Brain microvascular endothelial cell (primary cell): ENCODE results near the gene PSMB2.

Experiments
- DNase-seq: peaks from one replicate; pipeline ENCODE4 v3.0.0-alpha.2; 2020
- H3K27ac ChIP-seq: fragments of 250-450 bp; sonication (Bioruptor Pico); 2 replicates; pipeline ENCODE4 v1.5.1; 2020; ENCODE audit warnings: mild to moderate bottlenecking, moderate library complexity
- H3K27me3 ChIP-seq: fragments of 250-450 bp; sonication (Bioruptor Pico); replicated peaks from 2 replicates; pipeline ENCODE4 v1.5.1; 2020; ENCODE audit warnings: mild to moderate bottlenecking
- H3K36me3 ChIP-seq: fragments of 250-450 bp; sonication (Bioruptor Pico); replicated peaks from 2 replicates; pipeline ENCODE4 v1.5.1; 2020; ENCODE audit warnings: mild to moderate bottlenecking
- H3K4me3 ChIP-seq: 2 replicates; pipeline ENCODE4 v1.5.1; 2011; ENCODE audit warnings: low read depth, mild to moderate bottlenecking, control low read depth, low read length, moderate library complexity
- CTCF ChIP-seq: IDR thresholded peaks from 2 replicates; pipeline ENCODE4 v1.5.1; 2011; ENCODE audit warnings: low read depth, mild to moderate bottlenecking, moderate library complexity, low read length, control low read depth, inconsistent platforms; ENCODE audit errors: missing control alignments
- in situ Hi-C: cut with HindIII; loops from 2 replicates; pipeline ENCODE4 v1.10.0; 2017; ENCODE audit warnings: low sequenced_read_pairs, low pct_ligation_motif_present

The PSMB2 gene

DNA sequence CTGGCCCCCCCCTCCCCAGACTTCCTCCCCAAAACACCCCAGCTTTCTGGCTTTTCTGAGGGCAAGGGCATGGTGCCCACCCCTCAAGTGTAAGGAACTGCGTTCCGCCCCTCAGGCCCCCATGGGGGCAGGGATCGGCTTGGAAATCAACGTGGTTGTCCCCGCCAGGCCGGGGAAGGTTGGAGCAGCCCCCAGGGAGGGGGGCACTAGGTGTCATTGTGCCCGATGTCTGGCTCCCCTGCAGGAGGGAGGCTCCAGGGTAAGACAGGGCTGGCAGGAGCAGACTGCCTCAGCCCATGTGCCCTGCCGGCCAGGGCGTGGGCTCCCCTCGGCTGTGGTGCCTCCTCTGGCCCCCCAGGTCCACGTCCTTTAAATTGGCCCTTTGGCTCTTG is 75.6 kb downstream of the PSMB2 start:
- no peak for DNase-seq
- Histone ChIP-seq H3K27ac (no peak overlapping the region), H3K27me3 (no peaks in the 10 kb centered on the region), H3K36me3 (peaks cover 25% of the 10 kb centered on the region), H3K4me3 (no peak overlapping the region)
- TF ChIP-seq CTCF: no peak
- in situ Hi-C loops: no loop called here

GRCh38 chr1:35564884-35565741 is 76.2 kb downstream of the PSMB2 start:
- Histone ChIP-seq H3K27me3 (no peaks in the 10 kb centered on the region), H3K27ac (no peak overlapping the region), H3K4me3 (no peak overlapping the region), H3K36me3 (peaks cover 25% of the 10 kb centered on the region)
- TF ChIP-seq CTCF: no peak
- in situ Hi-C loops: no loop called here
- no peak for DNase-seq

DNA sequence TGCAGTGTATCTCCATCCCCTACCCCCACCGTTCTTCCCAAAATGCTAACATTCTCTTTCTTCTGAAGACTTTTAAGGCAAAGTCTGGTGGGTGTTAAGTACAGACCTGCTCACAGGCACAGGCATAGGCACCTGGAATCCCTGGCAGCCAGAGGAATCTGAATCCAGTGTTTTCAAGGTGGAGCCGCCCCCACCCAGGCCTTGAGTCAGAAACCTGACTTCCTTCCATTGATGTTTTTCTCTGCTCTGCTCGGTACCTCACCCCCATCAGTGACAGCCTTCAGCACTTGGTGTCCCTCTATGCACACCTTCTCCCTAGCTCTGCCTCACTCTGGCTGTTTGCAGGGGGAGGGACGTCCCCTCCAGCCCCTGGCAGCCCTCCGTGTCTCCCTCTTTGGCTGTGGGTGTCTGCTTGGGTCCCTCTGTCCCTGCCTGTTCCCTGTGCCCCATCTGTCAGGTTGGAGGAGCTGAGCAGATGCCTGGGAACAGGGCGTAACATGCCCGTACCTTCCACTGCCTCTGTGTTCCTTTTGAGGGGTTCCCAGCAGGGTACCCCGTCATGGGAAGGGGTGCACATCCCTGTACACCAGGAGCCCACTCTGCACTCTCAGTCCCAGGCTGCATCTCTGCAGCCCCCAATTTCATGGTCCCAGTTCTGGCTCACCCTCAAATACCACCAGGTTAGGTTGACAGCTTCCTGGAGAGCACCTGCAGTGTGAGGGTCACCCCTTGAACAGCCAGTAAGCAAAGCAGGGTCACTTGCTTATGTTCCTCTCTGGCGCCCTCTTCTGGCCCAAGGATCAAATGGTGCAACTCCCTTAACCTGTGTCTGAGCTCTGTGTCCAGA is 77.1 kb downstream of the PSMB2 start:
- peak; percentile 89 for TF ChIP-seq CTCF
- in situ Hi-C loops: no loop called here
- H3K27me3 ChIP-seq: no peaks in the 10 kb centered on the region
- H3K27ac ChIP-seq: no peak overlapping the region
- DNase-seq: peak; percentile 62
- peaks cover 25% of the 10 kb centered on the region for H3K36me3 ChIP-seq
- no peak overlapping the region for H3K4me3 ChIP-seq

GRCh38 chr1:35563166-35563565 is 78.2 kb downstream of the PSMB2 start:
- DNase-seq: no peak
- Histone ChIP-seq H3K27me3 (no peaks in the 10 kb centered on the region), H3K27ac (no peak overlapping the region), H3K36me3 (peaks cover 25% of the 10 kb centered on the region), H3K4me3 (no peak overlapping the region)
- in situ Hi-C loops: no loop called here
- no peak for TF ChIP-seq CTCF

DNA sequence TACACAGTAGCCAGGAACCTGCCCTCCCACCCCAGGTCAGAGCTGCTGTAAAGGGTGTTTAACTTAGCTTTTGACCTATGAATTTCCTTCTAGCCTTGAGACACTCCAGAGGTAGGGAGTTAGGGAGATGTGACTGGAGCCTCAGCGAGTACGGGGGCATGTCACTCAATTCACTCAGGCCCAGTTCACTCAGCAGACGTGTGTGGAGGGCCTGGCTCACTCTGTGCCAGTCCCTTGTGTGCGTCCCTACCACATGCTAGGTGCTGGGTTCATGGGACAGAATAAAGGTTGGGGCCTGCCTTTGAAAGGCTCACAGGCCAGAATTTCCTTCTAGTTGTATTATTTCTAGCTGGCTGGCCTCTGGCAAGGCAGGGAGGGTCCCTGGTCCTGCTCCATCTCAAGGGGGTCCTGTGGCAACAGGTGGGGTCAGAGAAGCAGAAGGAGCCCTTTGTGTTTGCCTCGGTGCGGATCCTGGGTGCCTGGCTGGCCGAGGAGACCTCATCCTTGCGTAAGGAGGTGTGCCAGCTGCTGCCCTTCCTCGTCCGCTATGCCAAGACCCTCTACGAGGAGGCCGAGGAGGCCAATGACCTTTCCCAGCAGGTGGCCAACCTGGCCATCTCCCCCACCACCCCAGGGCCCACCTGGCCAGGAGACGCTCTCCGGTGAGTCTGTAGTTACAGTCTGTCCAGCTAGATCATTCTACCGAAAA is 79.2 kb downstream of the PSMB2 start:
- no peak for DNase-seq
- peaks cover 25% of the 10 kb centered on the region for H3K36me3 ChIP-seq
- no peaks in the 10 kb centered on the region for H3K27me3 ChIP-seq
- H3K27ac ChIP-seq: no peak overlapping the region
- in situ Hi-C loops: no loop called here
- TF ChIP-seq CTCF: no peak
- no peak overlapping the region for H3K4me3 ChIP-seq
